GM12864 (cell line): ENCODE results near the gene PHKG1.
"Not testable (repeated sequence)": the region's sequence is repeated elsewhere in the genome, so short reads cannot be mapped to it uniquely, and the experiment has no call there.

Experiments used
- DNase-seq: peaks from one replicate; pipeline ENCODE4 v3.0.0-alpha.2; 2011; ENCODE audit warnings: low read depth
- H3K4me3 ChIP-seq: 2 replicates; pipeline ENCODE4 v1.5.1; 2011; ENCODE audit warnings: mild to moderate bottlenecking, low read depth, low read length, control low read depth
- CTCF ChIP-seq: IDR thresholded peaks from 2 replicates; pipeline ENCODE4 v1.5.1; 2011; ENCODE audit warnings: low read depth, mild to moderate bottlenecking, moderate library complexity, low read length, control low read depth, inconsistent platforms; ENCODE audit errors: missing control alignments

PHKG1 gene

GRCh38 chr7:56062382-56062781 lies 30.4 kb downstream of the PHKG1 start:
- no peak for DNase-seq
- TF ChIP-seq CTCF = no peak

GRCh38 chr7:56053993-56054392 lies 38.8 kb downstream of the PHKG1 start:
- no peak for TF ChIP-seq CTCF
- no peak for DNase-seq
- H3K4me3 ChIP-seq = no peak overlapping the region

More at GRCh38 chr7:56062382-56062781, 30.4 kb downstream of the PHKG1 start:
- no peak overlapping the region for H3K4me3 ChIP-seq

GRCh38 chr7:56053379-56053778 lies 39.4 kb downstream of the PHKG1 start:
- TF ChIP-seq CTCF = no peak
- H3K4me3 ChIP-seq = peak overlapping the region; percentile 71; the same call in 1 of the 2 replicates

GRCh38 chr7:56051339-56052191 lies 41.2 kb downstream of the PHKG1 start, which contains the start of the genes CCT6A and PSPH:
Gene CCT6A (plus strand): TSS chr7:56051765. CDS start chr7:56051849, 84 bp downstream.
Gene PSPH (minus strand): TSS chr7:56051444. CDS start chr7:56021212, 30,232 bp downstream.
- peak within 1 kb of the TSS; percentile 71 for H3K4me3 ChIP-seq
- peak; percentile 89 for DNase-seq
- no peak for TF ChIP-seq CTCF

More at GRCh38 chr7:56053379-56053778, 39.4 kb downstream of the PHKG1 start:
- no peak for DNase-seq

GRCh38 chr7:56051053-56051338 lies 41.8 kb downstream of the PHKG1 start:
- DNase-seq = no peak
- no peak for TF ChIP-seq CTCF
- H3K4me3 ChIP-seq = peak overlapping the region; percentile 71

- H3K4me3 ChIP-seq, DNase-seq: not testable (repeated sequence)
Measured at GRCh38 chr7:56048763-56049162, 44.0 kb downstream of the PHKG1 start.

- DNase-seq = no peak
- TF ChIP-seq CTCF = no peak
- H3K4me3 ChIP-seq = no peak overlapping the region
Measured at GRCh38 chr7:56048245-56048644, 44.5 kb downstream of the PHKG1 start.

- H3K4me3 ChIP-seq, DNase-seq: not testable (repeated sequence)
Measured at GRCh38 chr7:56047446-56048116, 45.2 kb downstream of the PHKG1 start.
